Measurements from ENCODE around the gene ZFAND2B.

ZFAND2B gene

GRCh38 chr2:219207884-219208740, 1.5 kb downstream of the ZFAND2B start:
- H3K36me3 ChIP-seq (ENCODE audit: low read depth), result peaks cover 21% of the 10 kb centered on the region
- H3K27me3 ChIP-seq (ENCODE audit: insufficient read depth, poor library complexity, severe bottlenecking), result no peaks in the 10 kb centered on the region
- no peaks in the 10 kb centered on the region for H3K9me3 ChIP-seq (ENCODE audit: severe bottlenecking)
- H3K4me1 ChIP-seq (ENCODE audit: insufficient read depth, poor library complexity, severe bottlenecking), result peaks cover 7% of the 10 kb centered on the region
- DNase-seq (ENCODE audit: low spot score) (no peak), ATAC-seq (ENCODE audit: low read depth) (no peak)
- peak overlapping the region; percentile 58 for H3K27ac ChIP-seq (ENCODE audit: poor library complexity, severe bottlenecking)
- no peak overlapping the region for H3K4me3 ChIP-seq (ENCODE audit: severe bottlenecking)
- no peak for TF ChIP-seq CTCF (IDR thresholded peaks at IDR 0.05; ENCODE audit: poor library complexity, severe bottlenecking)

GRCh38 chr2:219209236-219210195, 2.9 kb downstream of the ZFAND2B start:
- TF ChIP-seq CTCF (IDR thresholded peaks at IDR 0.05; ENCODE audit: poor library complexity, severe bottlenecking), result no peak
- Histone ChIP-seq H3K4me1 (ENCODE audit: insufficient read depth, poor library complexity, severe bottlenecking) (peaks cover 7% of the 10 kb centered on the region), H3K27ac (ENCODE audit: poor library complexity, severe bottlenecking) (no peak overlapping the region), H3K9me3 (ENCODE audit: severe bottlenecking) (no peaks in the 10 kb centered on the region), H3K4me3 (ENCODE audit: severe bottlenecking) (no peak overlapping the region), H3K36me3 (ENCODE audit: low read depth) (peaks cover 33% of the 10 kb centered on the region), H3K27me3 (ENCODE audit: insufficient read depth, poor library complexity, severe bottlenecking) (no peaks in the 10 kb centered on the region)
- DNase-seq (ENCODE audit: low spot score) (no peak), ATAC-seq (ENCODE audit: low read depth) (no peak)

DNA sequence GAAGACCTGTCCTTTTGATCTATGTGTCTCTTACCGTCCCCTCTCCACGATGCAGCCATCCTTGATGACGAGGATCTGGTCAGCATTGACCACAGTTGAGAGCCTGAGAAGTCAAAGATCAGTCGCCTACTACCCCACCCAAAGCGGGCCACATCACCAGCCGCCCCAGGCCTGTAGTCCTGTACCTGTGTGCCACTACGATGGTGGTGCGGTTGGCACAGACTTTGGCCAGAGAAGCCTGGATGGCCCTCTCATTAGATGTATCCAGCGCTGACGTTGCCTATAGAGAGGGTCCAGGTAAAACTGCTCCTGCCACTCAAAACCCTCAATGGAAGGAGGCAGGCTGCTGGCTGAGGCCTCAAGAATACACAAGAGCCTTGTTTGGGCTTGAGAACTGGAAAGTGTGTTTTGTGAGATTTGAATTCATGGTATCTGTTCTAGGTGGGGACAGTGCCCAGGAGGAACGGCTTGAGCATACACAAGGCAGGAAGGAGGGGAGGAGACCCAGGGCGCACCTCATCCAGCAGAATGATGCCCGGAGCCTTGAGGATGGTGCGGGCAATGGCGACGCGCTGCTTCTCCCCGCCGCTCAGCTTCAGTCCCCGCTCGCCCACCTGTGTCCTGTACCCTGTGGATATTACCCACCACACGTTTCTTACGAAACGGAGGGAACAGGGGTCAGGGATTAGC, 3.8 kb downstream of the ZFAND2B start:
- peaks cover 42% of the 10 kb centered on the region for H3K36me3 ChIP-seq (ENCODE audit: low read depth)

GRCh38 chr2:219210886-219211362, 4.3 kb downstream of the ZFAND2B start:
- ATAC-seq (ENCODE audit: low read depth) (no peak), DNase-seq (ENCODE audit: low spot score) (no peak)
- peaks cover 46% of the 10 kb centered on the region for H3K36me3 ChIP-seq (ENCODE audit: low read depth)
- no peaks in the 10 kb centered on the region for H3K9me3 ChIP-seq (ENCODE audit: severe bottlenecking)
- H3K27me3 ChIP-seq (ENCODE audit: insufficient read depth, poor library complexity, severe bottlenecking), result no peaks in the 10 kb centered on the region
- H3K27ac ChIP-seq (ENCODE audit: poor library complexity, severe bottlenecking), result no peak overlapping the region
- peaks cover 7% of the 10 kb centered on the region for H3K4me1 ChIP-seq (ENCODE audit: insufficient read depth, poor library complexity, severe bottlenecking)
- no peak overlapping the region for H3K4me3 ChIP-seq (ENCODE audit: severe bottlenecking)
- TF ChIP-seq CTCF (IDR thresholded peaks at IDR 0.05; ENCODE audit: poor library complexity, severe bottlenecking), result no peak

More for the DNA sequence above, 3.8 kb downstream of the ZFAND2B start:
- DNase-seq (ENCODE audit: low spot score) (no peak), ATAC-seq (ENCODE audit: low read depth) (no peak)
- H3K27ac ChIP-seq (ENCODE audit: poor library complexity, severe bottlenecking), result no peak overlapping the region
- TF ChIP-seq CTCF (IDR thresholded peaks at IDR 0.05; ENCODE audit: poor library complexity, severe bottlenecking), result no peak
- no peaks in the 10 kb centered on the region for H3K27me3 ChIP-seq (ENCODE audit: insufficient read depth, poor library complexity, severe bottlenecking)
- peaks cover 7% of the 10 kb centered on the region for H3K4me1 ChIP-seq (ENCODE audit: insufficient read depth, poor library complexity, severe bottlenecking)
- no peak overlapping the region for H3K4me3 ChIP-seq (ENCODE audit: severe bottlenecking)
- H3K9me3 ChIP-seq (ENCODE audit: severe bottlenecking), result no peaks in the 10 kb centered on the region

Measured in RWPE2 (cell line).